GM19240 (cell line): ENCODE measurements around the gene NHSL2.

Experiments used
- DNase-seq: peaks from one replicate; pipeline ENCODE4 v3.0.0; 2011; ENCODE audit warnings: low spot score; ENCODE audit not compliant: insufficient read length

The NHSL2 gene

DNA sequence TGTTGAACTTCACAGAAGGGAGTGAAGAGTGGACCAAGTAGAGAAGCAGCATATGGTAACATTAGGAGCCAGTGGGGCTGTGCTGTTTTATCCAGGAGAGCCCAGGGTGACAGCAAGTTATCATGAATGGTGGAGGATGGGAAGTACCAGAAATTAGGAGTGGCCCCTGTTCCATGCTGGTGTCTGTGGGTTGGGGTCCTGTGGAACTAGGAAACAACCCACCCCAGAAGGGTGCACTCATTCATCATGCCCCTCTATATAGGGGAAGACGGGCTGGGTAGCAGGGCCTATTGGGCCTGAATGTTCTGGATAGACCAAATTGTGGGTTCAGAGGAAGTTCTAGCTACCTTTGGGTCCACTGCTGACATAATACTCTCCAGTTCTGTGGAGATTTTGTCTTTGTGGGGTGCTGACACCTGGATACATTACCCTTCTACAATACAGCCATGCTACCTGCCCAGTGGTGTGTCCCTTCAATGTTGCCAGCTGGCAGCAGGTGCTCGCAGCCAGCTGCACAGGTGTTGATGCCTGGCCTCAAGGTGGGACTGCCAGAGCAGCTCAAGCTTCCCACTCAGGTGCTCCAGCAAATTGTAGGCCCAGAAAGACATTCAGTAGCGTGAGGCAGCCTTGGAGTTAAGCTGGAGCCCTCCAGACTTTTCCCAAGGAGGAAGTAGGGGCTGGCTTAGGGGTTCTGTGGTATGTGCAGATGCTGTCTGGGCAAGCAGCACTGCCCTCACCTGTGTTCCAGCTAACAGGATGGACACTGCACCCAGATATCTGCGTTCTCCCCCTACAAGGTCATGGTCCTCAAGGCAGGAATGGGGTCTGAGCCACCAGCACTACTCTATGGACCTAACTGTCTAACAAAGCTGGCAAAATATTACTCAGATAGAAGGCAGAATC is 106.5 kb downstream of the NHSL2 start:
- DNase-seq, result no peak

DNA sequence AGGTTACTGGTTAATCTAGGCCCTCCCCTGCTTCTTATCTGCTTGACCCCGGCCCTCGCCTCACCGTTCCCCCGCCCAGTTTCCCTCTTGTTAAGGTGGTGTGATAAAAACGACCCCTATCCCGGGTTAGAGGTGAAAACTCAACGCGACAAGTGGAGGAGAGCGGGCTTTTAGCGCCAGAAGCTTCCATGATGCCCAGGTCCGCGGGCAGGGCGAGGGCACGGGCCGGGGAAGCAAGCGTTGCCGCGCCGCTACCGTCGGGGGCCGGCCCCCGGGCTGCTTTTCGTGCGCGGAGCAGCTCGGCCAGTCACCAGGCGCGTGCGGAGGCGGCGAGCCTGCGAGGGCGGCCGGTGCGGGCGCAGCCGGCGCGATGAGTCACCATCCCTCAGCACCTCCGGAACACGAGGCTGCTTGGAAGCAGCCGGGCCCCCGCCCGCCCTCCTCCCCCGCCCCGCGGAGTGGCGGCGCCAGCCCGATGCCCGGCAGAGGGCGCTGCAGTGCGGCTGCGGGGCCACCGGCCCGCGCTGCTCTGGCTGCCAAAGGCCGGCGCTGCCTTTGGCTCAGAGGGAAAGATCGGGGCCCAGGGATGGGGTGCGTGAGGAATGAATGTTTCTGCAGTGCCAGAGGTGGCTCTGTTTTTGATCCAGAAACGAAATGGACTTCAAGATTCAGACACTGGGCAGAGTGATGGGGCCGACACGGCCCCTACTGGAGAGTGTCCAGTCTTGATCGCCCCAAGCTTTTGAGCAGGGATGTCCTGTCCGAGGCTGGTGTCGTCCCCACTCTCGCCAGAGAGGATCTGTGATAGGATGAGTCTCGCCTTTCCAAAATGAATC is 107.8 kb downstream of the NHSL2 start:
- peak; percentile 35 for DNase-seq

DNA sequence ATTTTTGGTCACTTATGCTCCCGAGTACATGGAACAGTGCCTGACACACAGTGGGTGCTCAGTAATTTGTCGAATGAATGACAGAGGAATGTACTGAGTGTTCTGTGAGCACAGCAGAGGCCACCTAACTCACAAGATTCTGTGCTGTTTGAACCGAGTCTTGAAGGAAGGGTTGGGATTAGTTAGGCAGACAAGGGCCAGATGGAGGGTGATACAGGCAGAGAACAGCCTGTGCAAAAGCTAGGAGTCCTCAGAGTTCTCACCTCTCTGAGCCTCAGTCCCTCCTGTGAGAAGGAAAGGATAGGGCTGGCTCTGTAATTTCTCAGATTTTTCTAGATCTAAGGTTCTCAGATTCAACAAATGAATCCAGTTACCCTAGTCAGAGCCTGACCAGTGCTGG is 108.8 kb downstream of the NHSL2 start:
- DNase-seq, result no peak

DNA sequence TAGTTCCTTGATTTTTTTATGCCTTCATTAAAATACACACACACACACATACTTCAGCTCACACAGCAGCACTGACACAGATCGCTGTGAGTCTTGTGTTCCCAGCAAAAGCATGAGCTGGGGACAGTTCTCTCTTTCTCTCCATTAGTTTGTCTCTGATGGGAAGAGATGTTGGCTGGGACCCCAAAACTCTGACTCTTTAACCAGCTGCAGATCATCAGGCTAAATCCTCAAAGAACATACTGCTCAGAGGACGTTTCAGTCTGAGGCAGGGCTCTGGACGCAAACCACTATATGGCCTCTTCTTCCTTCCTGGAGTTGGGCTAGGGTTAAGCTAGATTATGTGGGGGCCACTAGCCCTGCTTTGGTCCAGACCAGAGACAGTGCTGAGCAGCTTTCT is 109.6 kb downstream of the NHSL2 start:
- no peak for DNase-seq

DNA sequence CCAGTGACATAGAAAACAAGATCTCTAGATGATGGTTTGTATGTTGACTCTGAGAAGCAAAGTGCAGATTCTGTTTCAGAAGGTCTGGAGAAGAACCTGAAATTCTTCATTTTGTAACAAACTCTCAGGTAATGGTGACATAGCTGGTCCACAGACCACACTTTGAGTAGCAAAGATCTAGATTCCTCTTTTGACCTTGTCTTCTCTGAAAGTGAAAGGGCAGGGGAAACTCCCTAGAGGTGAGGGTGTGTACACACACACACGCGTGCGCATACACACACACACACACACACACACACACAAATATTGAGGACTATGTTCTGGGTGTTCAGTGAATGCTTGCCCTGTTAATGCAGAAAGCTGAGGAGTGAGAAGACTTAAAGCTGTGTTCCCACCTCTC is 110.1 kb downstream of the NHSL2 start:
- DNase-seq, result no peak

DNA sequence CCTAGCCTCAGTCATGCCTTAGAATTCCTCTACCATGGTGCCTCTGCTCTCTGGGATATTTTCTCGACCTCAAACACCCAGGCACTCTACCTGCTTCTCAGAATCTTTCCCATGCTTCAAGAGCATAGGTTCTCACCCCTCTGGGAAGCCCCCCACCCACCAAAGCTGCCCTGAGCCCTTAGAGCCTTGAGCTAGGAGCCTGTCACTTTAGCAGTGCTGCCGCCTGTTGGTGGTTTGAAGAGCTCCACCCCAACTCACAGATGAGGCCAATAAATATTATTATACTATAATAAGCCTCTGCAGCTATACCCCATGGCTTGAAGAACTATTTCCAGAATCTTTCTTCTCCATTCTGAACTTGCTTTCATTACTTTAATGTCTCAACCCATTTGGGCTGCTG is 111.3 kb downstream of the NHSL2 start:
- no peak for DNase-seq

DNA sequence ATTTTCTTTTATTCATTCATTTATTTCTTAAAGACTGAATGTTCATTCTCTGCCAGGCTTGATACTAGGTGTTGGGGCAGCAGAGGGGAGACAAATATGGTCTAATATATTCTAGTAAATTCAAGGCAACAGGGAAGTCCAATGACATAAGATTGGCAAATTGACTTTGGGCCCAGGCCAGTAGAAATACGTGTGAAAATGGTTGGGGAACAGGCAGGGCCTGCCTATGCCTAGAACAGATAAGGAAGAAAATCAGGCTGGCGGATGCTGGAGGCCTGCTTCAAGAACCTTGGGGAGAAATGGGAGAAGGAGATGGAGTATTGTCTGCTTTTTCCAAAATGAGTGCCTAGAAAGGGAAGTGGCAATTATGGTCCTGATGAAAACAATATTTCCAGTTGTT is 112.4 kb downstream of the NHSL2 start:
- DNase-seq, result no peak

DNA sequence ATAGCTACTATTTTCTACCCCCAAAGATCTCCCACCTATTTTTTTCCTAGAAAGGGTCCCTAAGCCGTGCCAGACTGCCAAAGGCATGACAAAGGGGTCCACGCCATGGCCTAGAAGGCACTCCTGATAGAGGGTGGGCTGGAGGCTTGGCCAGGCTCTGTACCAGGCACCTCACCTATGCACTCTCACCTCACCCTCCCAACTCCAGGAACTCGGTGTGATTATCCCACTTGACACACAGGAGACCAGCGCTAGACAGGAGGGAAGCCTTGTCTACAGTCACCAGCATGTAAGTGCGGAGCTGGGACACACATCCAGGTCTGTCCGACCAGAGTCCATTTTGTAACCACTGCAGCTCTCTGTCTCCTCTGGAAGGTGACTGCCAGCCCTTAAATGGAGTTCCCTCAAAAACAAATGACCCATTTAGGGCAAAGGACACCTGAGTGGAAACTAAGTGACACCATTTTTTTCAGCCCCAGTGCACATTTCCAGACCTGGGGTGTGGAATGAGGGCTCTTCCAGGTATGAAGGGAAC is 114.7 kb downstream of the NHSL2 start:
- DNase-seq, result no peak

DNA sequence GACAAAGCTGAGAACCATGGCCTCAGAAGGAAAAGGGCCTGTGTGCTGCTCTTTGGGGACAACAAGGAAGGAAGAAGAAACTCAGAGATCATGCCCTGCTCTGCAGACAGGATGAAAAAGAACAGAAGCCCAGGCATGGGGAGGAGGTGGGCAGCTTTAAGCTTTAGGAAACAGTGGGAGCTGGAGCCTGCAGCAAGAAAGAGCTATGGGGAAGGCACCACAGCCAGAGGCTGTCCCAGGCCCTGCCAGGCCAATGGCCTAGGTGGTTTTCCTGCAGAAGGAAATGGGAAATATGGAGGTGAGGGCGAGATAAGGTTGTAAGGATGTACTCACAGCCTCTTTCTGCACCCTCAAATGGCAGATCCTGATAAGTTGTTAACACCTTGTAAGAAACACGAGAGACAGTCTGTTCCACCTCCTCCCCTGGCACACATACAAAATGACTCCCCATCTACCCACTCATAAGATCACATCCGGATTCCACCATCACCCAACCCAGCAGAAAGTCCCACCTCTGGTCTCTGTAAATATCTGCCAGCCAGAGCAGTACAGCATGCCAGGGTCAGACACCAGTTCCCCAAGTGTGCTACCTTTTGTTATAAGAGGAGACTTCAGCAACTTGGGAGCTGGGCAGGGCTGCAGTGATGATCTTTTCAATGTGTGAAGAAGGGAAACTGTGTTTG is 115.8 kb downstream of the NHSL2 start:
- DNase-seq, result no peak

DNA sequence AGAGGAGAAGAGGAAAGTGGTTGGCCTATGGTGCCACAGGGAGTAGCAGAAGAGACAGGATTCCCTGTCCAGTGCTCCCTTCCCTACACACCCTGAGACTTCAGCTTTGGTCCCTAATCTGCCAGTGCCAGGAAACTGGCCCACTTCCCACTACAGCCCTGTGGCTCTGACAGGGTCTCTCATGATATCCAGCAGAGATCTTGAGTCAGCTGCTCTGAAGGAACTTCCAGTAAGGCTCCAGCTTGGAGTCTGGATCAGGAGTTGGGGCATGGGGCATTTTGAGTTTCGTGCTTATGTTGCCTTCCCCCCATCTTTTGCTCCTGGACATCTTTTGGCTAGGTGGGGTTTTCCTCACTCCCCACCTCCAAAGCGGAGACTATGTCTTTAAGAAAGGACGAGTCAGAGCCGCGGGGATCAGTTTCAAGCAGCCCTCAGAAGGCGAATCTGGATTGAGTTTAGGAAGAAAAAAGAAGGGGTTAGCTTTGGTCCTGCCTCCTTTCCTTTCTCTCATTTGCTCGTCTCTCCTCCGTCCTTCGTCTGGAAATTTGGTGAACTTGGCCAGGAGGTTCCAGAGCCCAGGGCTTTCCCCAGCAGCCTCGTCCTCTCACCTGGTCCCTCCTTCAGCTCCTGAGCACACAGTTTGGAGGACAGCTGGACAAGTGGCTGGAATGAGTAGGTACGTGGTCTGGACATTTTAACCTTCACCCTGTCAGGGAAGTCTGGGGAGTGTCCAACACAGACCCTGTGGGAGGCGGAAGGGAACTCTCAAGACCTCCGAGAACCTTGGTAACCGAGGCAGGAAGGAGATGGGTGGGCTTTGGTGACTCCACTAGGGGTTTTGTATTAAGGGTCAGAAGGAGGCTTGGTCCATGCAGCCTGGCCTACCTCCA is 116.6 kb downstream of the NHSL2 start:
- no peak for DNase-seq

DNA sequence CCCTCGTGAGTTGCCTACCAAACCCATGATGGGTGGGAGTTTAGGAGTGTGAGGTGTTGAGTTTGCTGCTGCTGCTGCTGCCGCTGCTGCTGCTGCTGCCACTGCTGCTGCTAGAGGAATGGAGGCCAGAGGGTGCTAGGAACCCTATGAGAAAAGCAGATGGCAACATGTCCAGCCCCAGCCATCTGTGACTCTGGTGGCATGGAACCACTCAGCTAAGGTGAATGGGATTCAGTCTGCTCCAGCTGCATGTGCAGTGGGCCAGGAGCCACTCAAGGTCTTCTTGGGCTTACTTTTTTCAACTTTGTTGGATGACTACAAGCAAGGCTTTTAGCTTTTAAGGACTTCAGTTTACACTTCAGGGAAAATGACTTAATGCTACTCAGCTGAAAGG is 117.3 kb downstream of the NHSL2 start:
- no peak for DNase-seq

DNA sequence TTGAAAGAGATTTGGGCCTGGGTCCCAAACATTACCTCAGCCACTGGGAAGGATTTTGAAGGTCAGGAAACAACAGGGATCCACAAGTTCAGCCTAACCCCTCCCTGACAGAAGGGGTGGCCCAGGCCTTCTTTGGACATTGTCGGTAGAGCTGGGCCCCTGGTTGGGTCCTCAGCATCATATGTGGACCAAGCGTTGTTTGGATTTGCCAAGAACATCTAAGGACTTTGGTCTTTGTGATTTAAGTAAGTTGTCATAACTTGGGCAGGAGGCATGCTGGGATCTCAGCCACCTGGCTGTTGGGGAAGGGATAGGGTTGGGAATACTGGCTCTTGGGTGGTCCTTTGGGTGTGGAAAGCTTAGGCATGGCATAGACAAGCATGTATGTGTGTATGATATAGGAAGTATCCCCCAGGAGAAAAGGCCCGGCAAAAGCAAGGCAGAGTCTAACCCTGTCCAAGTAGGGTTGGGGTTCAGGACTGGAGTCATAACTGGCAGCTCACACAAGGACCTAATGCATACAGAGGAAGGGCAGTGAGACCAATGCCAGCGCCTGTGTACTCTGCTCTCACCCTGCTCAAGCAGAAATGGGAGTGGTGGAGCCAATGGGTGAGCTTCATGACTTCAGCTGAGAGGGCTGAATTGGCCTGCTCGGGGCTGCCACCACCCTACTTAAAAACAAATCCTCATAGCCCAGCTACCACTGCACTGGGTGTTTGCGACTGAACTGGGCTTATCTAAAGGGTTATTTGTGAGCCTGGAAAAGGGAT is 118.2 kb downstream of the NHSL2 start:
- DNase-seq, result no peak

DNA sequence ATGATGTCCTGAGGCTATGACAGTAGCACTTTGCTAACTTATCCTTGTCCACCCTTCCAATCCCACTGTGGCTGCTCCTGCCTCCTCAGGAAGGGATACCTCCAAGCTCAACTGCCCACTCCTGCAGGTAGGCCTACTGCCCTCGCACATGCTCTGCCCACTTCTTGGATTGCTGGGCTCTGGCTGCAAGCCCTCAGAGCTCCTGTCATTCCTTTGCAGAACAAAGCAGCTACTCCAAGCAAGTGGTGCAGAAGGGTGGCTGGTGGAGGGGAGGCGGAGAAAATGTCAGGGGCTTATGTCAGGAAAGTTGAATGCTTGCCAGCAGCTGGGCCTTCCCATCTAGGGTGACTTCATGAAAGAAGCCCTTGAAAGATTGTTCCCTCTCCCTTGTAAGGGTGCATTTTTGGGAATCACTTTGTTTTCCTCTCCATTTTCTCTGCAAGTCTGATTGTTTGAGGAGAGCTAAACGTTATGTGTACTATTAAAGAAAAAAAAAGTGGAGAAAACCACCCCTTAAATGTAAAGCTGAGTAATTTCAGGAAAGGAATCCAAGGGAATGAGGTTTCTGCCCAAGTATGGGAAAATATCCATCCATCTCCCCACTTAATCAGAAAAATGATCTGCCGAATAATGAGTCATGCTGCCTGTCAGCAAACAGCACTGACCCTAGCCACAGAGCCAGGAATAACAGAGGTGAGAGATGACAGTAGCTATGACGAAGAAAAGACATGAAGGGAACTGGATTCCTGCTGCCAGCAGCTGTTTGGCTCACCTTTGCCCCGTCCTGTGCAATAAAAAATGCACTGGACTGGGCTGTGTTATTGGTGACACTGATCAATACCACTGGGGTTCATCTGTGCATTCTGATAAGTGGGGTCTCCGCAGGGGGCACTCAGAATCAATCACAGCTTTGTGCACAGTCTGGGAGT is 119.1 kb downstream of the NHSL2 start:
- DNase-seq, result no peak

DNA sequence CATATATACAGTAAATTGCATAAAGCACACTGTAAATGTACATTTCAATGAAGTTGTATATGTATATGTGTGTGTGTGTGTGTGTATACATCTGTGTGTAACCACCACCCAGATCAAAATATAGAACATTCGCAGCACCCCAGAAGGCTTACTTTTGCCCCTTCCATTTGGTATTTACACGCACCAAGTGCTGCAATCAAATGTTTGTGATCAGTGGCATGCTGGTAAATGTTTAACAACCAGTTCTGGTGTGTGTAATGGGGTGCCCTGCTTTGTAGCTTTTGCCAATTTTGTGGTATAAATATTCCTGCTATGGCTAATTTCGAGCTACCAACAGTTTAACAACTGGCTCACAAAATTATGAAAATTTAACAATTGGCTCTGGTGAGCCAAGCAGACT is 119.8 kb downstream of the NHSL2 start:
- DNase-seq, result no peak

DNA sequence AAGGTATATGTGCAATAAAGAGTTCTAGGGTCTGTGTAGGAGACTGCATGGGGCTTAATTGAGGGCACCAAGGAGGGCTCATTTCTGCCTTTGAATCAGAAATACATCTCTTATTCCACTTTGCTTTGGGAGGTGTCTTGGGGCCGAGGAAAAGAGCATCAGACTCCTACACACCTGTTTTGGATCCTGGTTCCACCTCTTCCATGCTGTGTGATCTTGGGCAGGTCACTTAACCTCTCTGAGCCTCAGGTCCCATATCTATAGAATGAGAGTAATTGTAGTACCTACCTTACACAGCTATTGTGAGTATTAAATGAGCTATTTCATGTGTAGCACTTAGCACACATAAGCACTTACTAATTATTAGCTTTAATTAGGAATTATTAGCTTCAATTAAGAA is 120.5 kb downstream of the NHSL2 start:
- no peak for DNase-seq

DNA sequence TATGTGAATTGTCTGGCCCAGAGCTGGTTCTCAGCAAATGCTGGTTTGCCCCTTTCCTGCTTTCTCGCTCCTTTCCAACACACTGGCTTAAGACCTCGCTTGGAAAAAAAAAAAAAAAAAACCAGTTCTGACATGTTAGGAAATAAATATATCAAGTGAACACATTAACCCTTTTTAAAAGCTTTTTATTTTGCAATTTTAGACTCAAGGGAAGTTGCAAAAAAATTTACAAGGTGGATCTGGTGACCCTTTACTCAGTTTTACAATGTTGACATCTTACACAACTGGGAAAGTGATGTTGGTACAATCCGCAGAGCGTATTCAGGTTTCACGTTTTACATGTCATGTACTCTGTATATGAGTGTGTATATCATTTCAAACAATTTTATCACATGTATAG is 121.0 kb downstream of the NHSL2 start:
- no peak for DNase-seq

DNA sequence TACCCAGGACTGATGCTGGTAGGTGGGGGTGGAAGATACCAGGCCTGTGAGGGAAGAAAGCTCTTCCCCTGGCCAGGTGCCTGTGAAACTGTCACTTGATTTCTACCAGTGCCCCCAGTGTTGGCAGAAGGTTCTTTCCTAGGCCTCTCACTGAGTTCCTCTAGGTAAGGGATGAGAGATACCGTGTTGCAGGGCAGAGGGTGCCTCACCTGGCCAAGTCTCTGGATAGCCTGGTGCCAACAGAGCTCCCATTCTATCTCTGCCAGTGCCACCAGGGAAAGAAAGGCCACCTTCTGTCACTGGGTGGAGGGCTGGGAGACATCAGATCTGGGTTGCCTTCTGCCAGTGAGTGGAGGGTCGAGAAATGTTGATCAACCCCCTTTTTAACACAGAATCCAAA is 127.0 kb downstream of the NHSL2 start:
- no peak for DNase-seq

DNA sequence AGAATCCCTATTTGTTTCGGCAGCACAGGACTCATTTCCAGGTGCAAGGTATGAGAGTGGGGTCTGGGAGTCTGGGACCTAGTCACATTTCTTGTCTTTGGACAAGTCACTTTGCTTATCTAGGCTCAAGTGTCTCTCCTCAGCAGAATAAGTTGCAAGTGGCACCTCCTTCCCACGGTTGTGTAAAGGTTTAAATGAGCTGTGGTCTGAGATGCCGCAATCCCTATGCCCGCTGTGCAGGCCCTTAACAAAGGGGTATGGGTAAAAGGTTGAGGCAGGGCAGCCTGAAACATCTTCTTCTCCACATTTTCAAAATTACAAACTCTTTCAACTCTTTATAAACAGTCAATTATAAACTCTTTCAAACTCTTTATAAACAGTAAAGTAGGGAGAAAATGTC is 127.4 kb downstream of the NHSL2 start:
- no peak for DNase-seq

DNA sequence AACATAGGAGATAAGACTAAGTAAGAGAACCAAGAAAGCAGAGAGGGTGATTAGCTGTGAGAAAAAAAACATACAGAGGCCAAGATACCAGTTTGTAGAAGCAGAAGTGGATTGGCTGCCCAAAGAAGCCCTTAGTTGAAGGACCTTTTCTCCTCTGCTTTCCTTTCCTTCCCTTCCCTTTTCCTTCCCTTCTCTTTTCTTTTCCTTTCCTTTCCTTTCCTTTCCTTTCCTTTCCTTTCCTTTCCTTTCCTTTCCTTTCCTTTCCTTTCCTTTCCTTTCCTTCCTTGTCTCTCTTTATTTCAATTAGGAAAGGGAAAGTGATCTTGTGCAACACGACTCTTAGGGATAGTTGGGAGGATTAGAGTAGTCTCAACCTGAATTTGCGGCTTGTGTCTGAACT is 128.2 kb downstream of the NHSL2 start:
- DNase-seq, result no peak
